ENCODE data around the gene COL18A1.
A peak's percentile ranks its signal among the peaks of the same experiment; 100 is the strongest.

Gene COL18A1

DNA sequence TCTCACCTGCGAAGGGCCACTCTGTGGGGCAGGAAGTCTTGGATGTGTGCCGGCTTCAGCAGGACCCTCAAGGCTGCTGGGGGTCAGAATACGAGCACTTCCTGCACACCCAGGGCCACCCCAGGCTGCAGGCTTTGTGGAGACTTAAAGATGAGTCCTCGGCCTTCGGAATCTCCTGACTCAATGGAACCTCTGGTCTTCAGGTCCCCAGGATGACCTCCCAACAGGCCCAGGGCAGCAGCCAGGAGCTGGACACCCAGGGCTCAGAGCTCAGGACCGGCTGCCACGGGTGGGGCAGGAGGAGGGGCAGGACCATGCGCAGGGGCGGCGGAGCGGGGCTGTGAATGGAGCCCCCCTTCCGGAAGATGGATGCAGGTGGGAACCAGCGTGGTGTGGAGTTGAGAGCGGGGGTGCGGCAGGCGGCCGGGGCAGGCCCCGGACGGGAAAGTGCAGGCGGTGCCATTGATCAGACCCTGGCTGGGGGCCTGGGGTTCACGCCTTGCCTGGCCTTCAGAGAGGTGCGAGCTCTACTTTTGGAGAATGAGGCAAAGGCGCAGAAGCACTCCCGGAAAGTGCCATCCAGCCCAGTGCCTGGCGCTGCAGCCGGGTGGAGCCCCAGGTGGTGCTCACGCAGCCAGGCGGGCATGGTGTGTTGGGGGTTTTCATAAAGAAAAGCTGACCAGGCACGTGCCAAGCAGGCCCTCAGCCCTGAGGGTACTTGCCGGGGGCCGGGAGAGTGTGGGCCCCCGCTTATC lies 10.4 kb downstream of the COL18A1 start:
- DNase-seq: no peak

DNA sequence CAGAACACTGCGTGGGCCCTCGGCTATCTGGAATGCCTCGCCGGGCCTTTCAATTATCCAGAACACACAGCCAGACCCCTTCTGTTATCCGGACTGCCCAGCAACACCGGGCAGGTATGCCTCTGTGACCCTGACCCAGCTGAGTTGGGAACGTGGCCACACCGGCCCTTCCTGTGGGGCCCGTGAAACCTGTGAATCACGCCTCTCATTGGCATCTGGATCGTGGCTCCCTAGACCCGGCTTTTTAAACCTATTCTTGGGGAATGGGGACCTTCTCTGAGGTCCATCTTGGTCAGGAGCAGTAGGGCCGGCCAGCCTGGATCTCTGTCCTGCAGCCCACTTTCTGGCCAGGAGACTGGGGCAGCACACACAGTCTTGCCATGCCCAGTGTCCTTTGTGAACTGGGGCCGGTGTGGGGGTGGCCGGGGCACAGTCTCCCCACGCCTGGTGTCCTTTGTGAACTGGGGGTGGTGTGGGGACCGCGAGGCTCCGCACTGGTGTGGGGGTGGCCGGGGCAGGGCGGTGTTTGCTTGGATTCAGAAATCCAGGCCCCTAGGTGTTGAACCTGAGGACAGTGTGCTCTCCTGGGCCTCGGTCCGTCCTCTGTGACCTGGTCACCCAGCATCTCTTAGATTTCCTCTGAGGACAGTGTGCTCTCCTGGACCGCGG lies 11.1 kb downstream of the COL18A1 start:
- no peak for DNase-seq

DNA sequence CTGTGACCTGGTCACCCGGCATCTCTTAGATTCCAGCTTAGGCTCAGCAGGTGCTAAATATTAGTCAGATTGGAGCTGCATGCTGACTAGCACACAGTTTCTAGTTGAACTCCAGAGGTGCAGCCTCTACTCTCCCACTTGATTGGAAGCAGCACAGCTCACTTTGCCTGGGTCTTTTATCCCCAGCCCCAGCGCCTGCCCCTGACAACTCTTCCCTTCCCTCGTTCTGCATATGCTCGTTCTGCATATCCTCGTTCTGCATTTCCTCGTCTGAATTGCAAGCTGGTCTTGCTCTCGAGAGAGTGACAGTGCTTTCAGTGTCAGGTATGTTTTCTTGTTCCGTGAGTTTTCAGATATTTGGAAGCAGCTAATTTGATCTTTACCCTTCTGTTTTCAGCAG lies 11.7 kb downstream of the COL18A1 start:
- no peak for DNase-seq

DNA sequence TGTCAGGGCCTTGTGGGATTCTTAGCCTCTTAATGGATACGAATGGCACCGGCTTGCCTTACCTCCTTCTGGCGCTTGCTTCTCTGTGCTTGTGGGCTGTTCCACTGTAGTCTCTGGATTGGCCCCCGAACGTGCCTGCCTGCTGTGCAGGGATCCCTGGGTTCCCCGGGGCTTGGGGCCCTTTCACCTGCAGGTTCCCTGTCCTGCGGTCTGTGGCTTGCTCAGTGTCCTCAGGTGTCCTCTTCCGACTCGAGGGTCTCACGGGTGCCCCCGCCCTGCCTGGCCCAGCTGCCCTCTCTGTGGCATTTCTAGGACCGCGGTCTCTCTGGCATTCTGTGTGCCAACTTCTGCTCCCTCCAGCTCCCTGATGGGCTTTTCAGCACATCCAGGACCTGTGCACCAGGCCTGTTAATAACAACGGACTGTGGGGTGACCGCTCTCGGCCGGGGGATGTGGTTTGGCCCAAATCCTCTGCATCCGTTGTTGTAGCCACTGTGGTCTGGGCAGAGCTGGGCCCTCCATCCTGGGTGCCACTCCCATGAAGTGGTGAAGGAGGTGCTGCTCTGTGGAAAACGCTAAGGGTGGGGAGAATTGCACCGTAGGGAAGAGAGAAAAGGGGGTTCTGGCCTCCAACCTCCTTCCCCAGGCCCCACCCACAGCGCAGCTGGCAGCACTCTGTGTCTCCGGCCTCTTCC lies 12.4 kb downstream of the COL18A1 start:
- DNase-seq: no peak

DNA sequence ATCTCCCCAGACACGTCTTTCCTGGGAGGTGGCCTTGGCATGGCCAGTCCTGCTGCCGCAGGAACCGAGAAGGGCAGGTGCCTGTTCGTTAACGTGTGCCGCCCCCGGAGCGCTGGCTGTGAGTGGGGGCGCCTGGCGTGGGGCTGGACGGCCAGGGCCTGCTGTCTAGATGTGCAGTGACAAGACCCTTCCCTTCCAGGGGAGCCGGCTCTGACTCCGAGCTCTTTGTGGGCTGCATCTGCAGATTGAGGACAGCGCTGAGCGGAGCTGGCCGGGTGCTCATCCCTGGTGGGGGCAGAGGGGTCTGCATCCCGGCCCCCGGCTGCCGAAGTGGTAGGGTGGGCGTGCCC lies 13.0 kb downstream of the COL18A1 start:
- no peak for DNase-seq

DNA sequence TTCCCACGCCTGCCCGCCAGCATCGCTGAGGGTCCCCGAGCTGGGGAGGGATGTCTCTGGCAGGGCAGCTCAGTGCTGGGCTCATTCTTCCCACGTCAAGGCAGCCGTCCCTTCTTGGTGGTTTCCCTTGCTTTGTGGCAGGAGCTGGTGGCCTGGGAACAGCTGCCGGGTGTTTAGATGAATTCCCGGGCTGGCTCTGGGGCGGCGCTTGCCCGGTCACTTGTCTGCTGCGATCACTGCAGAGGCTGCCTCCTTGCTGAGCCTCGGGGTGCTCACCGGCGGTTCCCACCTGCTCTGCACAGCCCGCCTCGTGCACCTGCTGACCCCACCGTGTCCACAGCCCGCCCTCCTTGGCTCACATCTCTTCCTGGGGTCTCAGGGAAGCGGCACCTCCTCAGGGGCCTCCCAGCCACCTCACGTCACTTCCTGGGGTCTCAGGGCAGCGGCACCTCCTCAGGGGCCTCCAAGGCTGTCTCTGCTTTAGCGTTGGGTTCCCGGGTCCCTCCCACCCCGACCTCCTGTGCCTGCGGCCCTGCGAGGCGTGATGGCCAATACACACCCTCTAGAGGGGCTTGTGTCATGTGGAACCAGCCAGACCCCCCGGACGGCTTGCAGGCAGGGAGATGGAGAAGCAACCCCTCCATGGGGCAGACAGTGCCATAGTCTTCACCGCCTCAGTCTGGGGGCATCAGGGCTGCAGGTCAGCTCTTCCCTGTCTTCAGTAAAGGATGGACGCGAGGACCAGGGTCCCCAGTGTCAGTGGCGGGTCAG lies 13.5 kb downstream of the COL18A1 start:
- no peak for DNase-seq

- DNase-seq: no peak
Measured at GRCh38 chr21:45419162-45419561, 14.2 kb downstream of the COL18A1 start.

- peak; percentile 58 for DNase-seq
Measured at GRCh38 chr21:45420061-45421041, 15.4 kb downstream of the COL18A1 start.

DNA sequence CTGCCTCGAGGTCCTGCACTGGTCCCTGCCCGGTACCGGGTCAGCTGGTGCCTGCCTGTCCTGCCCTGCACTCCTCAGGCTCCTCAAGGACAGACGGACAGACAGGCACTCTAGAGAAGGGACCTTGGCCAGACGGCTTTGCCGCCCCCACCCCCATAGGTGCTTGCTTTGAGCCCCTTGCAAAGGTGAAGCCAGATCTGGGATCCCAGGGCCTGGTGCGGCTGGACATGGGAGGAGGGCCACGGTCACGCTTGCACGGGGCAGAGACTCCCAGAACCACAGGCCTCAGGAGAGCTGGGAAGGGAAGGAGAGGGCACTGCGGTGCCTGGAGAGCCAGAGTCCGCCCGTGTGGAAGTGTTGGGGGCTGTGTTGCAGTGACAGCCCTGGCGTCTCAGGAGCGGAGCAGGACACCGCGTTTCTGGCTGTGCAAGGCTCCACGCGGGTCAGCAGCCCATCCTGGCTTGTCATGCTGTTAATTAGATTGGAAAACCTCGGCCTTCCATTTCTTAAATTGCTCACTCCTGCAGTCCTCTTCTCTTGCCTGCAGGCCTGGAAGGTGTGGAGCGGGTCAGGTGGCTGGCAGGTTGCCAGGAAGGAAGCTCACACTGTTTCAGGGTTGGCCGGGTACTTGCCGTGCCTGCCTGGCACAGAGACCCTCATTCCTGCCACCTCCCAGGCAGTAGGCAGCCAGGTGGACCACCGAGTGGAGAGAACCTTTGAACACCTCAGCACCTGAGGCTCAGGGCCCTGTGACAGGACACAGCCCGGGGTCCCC lies 16.3 kb downstream of the COL18A1 start:
- DNase-seq: no peak

DNA sequence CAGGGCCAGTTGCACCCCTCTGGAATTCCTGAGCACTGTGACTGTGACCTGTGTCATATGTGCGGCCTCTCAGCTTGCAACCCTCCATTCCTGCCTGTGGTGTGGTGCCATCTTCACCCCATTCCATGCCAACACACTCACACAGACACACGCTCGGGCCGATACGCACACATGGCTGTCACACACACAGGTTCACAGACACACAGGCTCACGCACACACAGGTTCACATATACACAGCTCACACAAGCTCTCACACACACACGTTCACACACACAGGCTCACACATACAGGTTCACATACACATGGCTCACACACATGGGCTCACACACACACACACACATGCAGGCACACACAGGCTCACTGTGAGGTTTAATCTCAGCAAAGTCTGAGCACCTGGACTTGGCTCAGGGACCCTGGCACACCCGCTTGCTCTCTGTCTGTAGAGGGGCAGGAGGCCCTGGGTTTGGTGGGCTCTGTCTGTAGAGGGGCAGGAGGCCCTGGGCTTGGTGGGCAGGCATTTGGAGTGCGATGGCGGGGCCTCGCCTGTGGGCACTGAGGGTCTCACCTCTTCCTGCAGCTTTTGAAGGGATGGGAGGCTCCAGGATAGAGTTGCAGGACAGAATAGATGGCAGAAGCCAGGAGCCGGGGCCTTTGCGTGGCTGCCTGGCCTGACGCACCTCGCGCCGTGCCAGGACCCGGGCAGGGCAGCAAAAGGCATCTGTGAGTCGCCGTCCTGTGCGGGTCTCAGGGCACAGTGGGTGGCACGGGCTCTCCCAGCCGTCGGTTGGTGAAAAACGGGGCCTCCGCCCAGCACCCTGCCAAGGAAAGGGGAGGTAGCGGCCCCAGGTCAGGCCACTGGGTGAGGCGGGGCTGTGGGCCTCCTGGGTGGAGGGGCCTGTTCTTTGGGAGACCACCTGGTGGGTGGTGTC lies 17.1 kb downstream of the COL18A1 start:
- DNase-seq: no peak

DNA sequence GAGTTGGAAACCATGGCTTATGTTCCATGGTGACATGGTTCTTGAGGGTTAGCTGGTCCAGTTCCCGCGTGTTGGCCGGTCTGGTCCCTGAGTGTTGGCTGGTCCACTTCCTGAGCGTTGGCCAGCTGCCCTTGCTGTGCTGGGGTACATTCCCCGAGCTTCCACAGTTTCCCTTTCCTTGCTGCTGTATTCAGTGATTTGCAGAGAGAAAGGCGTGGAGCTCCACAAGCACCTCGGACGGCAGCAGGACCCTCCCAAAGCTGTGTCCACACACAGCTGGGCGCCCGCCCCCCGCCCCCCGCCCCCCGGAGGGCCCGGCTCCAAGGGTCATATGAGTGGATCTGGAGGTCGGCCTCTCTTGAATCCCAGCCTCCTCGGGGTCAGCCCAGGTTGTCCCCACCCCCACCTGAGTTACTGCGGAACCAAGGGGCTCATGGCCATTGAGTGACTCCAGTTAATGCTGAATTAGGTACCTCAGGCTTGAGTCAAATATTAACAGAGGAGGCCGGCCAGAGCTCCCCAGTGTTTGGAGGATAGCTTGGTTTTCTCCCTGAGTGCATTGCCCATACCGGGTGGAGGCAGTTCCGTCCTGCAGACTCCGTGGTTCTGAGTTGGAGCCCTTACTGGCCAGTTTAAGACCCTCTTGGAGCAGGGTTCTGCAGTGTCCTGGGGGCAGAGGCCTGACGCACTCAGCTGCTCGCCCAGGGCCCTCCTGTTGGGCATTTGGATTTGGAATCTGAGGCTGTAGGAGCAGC lies 18.4 kb downstream of the COL18A1 start:
- DNase-seq: no peak

DNA sequence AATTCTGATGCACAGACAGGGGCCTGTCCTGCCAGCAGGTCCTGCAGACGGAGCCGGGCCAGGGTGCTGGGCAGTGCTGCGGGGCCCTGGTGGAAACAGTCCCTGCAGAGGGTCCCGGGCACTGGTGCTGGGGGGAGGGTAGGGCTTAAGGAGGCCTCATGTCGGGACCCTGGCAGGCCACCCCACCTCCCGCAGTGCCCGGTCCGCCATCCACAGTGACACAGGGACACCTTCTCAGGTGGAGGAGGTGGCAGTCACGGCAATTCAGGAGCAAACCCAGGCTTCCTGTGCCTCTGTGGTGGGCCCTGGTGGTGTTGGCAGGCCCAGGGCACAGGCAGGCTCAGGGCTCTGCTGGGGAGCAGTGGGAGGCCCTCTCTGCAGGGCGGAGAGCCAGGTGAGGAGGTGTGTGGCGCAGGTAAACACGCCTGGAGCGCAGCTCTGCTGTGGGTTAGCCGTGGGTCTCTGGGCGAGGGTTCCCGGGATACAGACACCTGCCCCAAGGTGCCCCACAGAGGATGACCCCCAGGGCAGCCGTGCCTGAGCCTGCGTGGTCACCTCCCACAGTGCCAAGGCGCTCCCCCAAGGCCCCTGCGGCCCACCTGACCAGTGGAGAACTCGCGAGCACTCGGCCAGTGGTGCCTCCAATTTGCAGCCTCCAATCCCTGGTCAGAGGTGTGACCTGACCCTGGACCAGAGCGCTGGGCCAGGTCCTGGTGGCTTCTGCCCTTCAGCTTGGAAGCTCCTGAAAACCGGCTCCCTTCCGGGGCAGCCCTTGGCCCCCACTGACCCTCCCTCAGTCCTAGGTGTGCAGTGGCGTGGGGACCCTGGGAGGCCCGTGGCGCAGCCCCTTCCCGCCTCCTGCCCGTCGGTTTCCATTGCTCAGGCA lies 19.2 kb downstream of the COL18A1 start:
- no peak for DNase-seq

DNA sequence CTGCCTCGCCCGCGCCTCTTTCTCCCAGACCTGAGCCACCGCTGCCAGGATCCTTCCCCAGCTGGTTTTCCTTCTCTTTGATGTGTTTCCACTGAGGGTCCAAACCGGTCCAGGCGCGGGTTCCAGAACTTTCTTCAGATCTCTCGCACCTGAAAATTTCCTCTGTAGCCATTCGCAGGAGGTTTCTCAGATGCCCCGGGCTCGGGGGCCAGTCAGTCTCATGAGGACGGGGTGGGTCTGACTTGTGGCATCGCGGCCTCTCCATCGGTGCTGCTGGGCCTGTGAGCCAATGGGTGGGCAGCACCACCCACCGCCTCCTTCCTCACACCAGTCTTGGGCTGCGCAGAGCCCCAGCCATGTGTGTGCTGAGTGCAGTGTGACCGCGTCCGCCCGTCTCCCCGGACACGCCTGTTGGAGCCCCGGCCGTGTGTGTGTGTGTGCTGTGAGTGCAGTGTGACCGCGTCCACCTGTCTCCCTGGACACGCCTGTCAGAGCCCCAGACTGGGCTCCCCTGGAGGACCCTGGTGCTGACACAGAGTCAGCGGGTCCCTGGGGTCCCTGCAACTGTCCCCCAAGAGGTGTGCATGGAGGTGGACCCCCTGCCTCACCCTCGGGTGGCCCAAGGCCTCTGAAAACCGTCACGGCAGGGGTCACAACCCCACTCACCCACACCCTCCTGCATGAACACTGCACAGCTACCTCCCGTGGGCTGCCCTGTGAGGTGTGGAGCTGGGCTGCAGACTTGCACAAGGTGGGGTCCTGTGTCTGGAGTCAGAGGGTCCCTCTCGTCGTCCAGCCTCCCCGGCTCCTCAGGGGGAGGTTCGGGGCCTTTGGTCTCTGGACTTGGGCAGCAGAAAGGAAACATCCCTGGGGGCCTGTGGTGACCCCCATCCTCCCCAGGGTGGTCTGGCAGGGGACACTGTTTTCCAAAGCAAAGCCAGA lies 20.2 kb downstream of the COL18A1 start:
- DNase-seq: no peak

GRCh38 chr21:45427331-45428271 lies 22.6 kb downstream of the COL18A1 start:
- DNase-seq: no peak

DNA sequence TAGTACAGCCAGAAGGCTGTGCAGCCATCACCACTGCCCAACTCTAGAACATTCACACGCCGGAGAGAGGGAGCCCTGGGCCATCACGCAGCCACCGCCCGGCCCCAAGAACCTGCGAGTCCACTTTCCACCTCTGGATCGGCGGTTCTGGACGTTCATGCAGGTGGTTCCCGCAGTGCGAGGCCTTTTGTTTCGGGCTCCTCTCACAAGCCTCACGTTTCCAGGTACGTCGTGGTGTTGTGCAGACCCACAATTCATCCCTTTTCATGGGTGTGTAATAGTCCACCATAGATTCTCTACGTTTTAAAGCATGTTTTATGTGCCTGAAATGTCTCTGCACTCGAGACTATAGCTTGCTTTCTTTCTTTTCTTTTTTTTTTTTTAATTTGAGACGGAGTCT lies 23.6 kb downstream of the COL18A1 start:
- DNase-seq: no peak
